HFF-Myc (cell line): ENCODE data around the gene TNRC18.

ENCODE experiments used
- DNase-seq: peaks from one replicate; pipeline ENCODE4 v3.0.0-alpha.2; 2011; ENCODE audit warnings: low read depth; ENCODE audit errors: extremely low read depth
- H3K4me3 ChIP-seq: replicated peaks from 2 replicates; pipeline ENCODE4 v1.5.1; 2011; ENCODE audit warnings: low read depth, mild to moderate bottlenecking, control low read depth, low read length
- TF ChIP-seq, protein P1 (sequence below): IDR thresholded peaks from 2 replicates; pipeline ENCODE4 v1.5.1; 2012; ENCODE audit warnings: mild to moderate bottlenecking, low read depth, low read length, control low read depth; ENCODE audit errors: missing control alignments

TNRC18 gene

DNA sequence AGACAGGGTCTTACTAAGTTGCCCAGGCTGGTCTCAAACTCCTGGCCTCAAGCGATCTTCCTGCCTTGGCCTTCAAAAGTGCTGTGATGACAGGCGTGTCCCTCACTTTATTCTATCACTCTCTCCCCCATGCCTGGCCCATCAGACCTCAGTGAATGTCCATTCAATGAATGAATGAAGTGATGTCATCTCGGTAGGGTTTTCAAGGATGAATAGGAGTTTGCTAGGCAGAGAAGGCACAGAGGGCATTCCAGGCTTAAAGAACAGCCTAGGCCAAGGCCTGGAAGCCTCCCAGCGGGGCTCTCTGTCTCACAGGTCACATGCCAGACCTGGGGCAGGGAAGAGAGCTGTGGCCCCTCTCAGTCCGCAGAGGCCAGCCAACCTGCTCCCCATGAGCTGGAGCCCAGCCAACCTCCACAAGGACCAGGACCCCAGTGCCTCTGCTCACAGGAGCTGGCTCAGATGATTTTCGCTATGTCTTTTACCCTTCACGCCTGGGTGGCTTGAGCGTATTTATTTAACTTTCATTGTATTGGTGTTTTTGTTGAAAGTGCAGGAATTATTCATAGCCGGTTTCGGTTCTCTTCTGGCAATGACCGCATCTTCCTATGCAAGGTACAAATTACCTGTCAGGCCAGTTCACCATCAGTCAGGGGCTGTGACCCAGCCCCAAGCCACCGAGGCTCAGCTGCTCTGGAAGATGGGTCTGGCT is 11.8 kb upstream of the TNRC18 start:
- TF ChIP-seq, protein P1, sequence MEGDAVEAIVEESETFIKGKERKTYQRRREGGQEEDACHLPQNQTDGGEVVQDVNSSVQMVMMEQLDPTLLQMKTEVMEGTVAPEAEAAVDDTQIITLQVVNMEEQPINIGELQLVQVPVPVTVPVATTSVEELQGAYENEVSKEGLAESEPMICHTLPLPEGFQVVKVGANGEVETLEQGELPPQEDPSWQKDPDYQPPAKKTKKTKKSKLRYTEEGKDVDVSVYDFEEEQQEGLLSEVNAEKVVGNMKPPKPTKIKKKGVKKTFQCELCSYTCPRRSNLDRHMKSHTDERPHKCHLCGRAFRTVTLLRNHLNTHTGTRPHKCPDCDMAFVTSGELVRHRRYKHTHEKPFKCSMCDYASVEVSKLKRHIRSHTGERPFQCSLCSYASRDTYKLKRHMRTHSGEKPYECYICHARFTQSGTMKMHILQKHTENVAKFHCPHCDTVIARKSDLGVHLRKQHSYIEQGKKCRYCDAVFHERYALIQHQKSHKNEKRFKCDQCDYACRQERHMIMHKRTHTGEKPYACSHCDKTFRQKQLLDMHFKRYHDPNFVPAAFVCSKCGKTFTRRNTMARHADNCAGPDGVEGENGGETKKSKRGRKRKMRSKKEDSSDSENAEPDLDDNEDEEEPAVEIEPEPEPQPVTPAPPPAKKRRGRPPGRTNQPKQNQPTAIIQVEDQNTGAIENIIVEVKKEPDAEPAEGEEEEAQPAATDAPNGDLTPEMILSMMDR = no peak
- no peak overlapping the region for H3K4me3 ChIP-seq
- DNase-seq = no peak

DNA sequence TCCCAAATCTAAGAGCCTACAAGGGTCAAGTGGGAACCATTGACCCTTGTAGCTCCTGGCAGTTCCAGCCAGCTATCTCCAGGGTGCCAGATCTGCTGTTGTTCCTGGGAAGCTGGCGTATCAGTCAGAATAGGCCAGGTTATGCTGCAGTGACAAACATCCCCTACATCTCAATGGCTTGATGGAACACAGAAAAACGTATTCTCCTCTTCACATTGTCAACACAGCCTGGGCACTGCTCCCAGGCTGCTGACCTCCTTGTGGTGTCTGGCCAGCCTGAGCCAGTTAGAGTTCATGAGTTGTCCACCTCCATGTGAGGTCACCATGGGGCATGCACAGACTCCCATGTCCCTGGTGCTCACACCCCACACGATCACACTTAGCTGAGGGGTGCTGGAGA is 9.5 kb upstream of the TNRC18 start:
- DNase-seq = no peak
- TF ChIP-seq, protein P1 = no peak
- no peak overlapping the region for H3K4me3 ChIP-seq

DNA sequence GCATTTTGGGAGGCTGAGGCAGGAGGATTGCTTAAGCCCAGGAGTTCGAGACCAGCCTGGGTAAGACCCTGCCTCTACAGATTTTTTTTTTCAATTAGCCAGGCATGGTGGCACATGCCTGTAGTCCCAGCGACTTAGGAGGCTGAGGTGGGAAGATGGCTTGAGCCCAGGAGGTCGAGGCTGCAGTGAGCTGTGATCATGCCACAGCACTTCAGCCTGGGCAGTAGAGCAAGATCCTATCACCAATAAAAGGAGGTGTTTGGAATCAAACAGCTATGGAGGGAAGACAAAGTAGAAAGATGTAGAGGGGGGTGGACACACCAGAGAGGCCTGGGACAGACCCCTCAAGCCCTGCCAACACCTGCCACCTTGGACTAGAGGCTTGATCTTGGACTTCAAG is 9.1 kb upstream of the TNRC18 start:
- no peak overlapping the region for H3K4me3 ChIP-seq
- DNase-seq = no peak
- TF ChIP-seq, protein P1 = no peak

DNA sequence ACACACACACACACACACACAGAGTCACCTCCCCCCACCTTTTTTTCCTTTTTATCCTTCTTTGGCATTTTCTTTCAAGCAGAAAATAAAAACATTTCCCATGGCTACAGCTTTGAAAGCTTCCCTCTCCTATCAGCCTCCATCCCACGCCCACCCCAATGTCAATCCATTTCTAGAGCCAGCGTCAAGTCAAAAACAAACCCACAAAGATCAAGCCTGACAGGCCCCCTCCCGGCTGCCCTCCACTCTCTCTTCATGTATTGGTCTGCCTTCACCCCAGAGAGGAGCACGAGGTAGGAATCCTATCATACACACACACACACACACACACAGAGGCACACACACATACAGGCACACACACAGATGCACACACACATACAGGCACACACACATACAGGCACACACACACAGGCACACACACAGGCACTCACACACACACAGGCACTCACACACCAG is 8.0 kb upstream of the TNRC18 start:
- no peak overlapping the region for H3K4me3 ChIP-seq
- DNase-seq = no peak
- TF ChIP-seq, protein P1 = no peak

DNA sequence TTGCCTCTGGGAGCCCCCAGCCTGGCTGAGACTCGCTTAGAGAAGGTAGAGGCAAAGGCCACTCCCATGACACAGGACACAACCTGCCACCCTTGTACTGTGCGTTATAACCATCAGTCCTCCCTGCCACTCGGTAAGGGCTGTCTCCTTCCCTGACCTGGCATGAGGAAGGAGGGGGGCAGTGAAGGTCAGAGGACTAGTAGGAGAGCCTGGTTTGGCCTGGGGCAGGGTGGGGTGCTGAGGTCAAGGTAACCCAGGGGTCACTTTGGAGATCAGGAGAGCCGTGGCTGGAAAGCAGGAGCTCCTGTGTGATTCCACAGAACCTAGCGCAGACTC is 6.9 kb upstream of the TNRC18 start:
- H3K4me3 ChIP-seq = peak overlapping the region; percentile 68
- DNase-seq = no peak
- TF ChIP-seq, protein P1 = no peak

DNA sequence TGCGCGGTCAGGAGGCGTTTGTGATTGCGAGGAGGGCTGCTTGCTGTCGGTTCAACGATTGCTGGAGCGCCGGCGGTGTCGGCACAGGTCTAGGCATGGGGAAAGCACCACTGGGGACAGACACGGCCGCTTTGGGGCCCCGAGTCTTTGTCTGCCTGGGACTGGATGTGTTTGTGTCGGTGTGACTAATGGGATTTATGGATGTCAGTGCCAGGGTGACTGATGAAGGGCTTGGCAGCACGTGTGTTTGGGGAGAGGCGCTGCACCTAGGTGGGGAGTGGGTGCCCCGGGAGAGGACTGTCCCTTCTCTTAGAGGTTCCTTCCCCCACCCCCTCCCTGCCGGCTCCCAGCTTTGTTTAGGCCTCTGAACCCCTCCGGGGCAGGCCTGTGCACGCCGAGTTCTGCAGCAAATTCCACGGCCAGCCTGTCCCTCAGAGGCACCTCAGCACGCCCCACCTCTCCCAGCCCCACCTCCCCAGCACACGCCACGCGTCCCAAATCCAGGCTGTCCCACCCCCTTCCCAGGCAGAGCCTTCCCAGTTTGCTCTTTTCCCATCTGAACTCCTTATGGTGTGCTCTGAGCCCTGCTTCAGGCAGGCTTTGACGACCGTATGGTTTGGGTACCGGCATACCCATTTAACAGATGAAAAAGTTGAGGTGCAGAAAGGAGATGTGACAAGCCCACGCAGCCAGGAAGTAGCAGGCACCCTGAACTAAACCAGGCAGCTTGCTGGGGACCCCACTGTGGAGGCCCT is 6.4 kb upstream of the TNRC18 start:
- no peak for DNase-seq
- TF ChIP-seq, protein P1 = no peak
- H3K4me3 ChIP-seq = peak overlapping the region; percentile 68
